GM12864 (cell line): ENCODE data around the gene PCBP3.

Source experiments
- DNase-seq: peaks from one replicate; pipeline ENCODE4 v3.0.0-alpha.2; 2011; ENCODE audit warnings: low read depth
- H3K4me3 ChIP-seq: 2 replicates; pipeline ENCODE4 v1.5.1; 2011; ENCODE audit warnings: mild to moderate bottlenecking, low read depth, low read length, control low read depth
- TF ChIP-seq, protein P1 (sequence below): IDR thresholded peaks from 2 replicates; pipeline ENCODE4 v1.5.1; 2011; ENCODE audit warnings: low read depth, mild to moderate bottlenecking, moderate library complexity, low read length, control low read depth, inconsistent platforms; ENCODE audit errors: missing control alignments

Gene PCBP3

DNA sequence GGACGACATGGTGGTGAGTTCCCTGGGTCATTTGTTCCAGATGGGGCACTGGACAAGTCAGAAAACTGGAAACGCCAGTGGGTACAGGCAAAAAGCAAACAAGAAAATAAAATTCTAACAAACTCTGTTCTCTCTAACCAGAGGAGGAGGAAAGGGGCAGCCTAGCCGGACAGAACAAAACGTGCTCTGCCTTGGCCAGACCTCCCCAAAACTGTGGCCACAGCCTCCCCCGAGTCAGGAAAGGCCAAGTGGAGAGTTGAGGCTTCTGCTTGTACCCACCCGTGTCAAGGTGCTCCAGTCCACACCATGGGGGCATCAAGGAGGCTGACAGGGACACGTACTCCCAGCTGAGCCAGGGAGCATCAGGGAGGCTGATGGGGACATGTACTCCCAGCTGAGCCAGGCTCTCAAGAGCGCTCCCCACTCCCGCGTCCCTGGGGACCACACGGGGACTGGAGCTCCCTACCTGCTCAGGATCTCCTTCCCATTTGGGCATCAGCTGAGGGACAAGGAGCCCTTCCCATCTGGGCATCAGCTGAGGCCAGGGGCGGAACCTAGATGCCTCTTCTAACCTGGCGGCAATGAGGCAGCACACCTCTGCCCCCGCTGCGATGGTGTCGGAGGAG, 183.3 kb downstream of the PCBP3 start:
- no peak overlapping the region for H3K4me3 ChIP-seq
- TF ChIP-seq, protein P1, sequence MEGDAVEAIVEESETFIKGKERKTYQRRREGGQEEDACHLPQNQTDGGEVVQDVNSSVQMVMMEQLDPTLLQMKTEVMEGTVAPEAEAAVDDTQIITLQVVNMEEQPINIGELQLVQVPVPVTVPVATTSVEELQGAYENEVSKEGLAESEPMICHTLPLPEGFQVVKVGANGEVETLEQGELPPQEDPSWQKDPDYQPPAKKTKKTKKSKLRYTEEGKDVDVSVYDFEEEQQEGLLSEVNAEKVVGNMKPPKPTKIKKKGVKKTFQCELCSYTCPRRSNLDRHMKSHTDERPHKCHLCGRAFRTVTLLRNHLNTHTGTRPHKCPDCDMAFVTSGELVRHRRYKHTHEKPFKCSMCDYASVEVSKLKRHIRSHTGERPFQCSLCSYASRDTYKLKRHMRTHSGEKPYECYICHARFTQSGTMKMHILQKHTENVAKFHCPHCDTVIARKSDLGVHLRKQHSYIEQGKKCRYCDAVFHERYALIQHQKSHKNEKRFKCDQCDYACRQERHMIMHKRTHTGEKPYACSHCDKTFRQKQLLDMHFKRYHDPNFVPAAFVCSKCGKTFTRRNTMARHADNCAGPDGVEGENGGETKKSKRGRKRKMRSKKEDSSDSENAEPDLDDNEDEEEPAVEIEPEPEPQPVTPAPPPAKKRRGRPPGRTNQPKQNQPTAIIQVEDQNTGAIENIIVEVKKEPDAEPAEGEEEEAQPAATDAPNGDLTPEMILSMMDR = no peak

DNA sequence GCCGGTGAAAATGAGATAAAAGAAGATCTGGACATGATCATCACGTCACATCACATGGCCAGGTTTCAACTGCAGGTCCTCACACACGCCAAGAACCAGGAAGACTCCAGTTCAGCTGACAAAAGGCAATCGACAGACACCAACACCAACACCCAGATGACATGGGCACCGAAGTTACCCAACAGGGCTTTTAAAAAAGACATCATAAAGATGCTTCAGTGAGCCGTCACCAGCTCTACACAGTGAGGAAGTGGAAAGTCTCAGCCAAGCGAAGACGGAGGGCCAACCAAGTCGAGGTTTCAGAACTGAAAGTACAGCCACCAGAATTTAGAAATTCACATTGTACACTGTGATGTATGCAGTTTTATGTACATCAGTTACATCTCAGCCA, 183.8 kb downstream of the PCBP3 start:
- TF ChIP-seq, protein P1 = no peak
- no peak overlapping the region for H3K4me3 ChIP-seq
- no peak for DNase-seq

More for the DNA sequence above, 183.3 kb downstream of the PCBP3 start:
- no peak for DNase-seq

DNA sequence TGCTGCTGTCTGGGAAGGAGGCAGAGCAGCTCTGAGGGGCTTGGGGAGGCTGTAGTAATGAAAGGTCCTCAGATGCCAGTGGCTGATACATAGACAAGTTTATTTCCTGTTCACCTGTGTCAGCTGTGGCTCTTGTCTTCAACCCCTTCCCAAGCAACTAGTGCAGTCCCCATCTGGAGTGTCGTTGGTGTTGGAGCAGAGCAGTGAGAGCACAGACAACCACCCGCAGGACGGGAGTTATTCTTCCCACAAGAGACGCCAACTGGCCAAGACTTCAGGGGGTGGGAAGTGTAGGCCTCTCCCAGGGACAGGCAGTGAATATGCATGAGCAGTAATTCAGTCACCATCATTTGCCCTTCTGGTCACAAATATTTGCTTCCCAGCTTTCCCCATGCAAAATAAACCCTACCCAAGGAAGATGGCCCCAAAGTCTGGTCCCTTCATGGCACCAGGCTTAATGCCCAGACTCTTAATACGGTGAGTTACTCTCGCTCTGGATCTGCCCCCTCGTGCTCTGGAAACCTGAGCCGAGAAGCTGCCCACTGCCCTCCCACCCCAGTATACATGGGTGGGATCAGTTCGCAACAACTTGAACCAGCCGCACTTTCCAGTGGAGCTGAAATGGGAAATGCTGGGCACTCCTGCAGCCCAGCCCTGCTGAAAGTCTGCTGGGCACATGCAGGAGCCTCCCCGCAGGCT, 184.5 kb downstream of the PCBP3 start:
- DNase-seq = no peak
- H3K4me3 ChIP-seq = no peak overlapping the region
- TF ChIP-seq, protein P1 = no peak

DNA sequence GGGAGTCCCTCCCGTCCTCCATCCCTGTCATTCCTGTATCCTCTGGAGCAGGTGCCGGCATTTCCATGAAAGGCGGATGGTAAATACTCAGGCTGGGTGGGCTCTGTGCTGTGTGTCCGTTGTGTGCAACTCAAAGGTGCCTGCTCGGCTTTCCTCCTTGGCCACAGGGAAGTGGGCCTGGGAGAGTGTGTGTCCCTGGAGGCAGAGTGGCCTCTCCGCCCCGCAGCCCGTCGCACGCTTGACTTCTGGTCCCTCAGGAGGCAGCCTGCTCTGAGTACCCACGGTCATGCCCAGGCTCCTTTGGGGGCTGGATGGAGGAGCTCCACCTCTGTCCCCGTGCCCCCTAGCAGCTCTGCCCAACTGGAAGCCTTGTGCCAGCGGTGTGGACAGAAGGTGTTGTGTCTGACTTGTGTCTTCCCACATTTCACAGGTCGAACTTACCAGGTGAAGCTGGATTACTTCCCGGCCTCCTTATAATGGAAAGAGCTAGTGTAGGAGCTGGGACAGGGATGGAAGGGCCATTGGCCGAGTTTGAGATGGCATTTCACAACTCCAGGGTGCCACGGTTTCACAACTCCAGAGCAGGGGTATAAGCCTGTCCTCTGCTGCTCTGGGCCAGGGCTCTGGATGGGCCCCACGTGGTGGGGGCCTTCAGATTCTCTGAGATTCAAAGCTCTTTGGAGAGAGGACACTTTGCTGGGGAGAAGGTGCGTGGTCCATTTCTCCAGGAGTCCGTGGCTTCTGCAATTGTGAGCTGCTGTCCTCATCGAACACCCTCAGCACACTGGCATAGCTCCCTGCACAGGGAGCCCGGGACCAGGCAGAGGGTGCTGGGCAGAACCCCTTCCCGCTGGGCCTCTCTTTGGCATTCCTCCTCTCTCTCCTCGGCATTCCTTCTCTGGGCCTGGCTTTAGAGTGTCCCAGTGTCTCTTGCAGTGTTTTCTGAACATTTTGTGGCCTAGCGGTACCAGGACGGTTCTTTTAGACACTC, 185.3 kb downstream of the PCBP3 start:
- TF ChIP-seq, protein P1 = no peak
- H3K4me3 ChIP-seq = no peak overlapping the region
- DNase-seq = no peak

DNA sequence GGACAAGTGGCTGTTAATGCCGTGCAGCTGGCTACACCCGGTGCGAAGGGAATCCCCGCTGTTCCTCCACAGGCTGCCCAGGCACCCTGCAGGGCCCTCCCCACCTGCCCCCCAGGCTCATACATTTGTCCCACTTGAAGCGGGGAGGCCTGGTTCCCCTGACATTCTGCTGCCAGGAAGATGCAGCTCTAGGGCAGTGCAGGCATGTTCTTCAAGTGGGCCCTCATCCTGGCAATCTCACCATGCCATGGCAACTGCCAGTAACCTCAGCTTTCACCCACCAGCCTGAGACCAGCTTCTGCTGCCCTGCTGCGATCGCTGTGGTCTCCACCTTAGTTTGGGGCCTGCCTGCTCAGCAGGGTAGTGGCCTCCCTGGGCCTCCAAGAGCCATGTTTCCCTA, 186.1 kb downstream of the PCBP3 start:
- TF ChIP-seq, protein P1 = no peak
- H3K4me3 ChIP-seq = no peak overlapping the region
- no peak for DNase-seq

DNA sequence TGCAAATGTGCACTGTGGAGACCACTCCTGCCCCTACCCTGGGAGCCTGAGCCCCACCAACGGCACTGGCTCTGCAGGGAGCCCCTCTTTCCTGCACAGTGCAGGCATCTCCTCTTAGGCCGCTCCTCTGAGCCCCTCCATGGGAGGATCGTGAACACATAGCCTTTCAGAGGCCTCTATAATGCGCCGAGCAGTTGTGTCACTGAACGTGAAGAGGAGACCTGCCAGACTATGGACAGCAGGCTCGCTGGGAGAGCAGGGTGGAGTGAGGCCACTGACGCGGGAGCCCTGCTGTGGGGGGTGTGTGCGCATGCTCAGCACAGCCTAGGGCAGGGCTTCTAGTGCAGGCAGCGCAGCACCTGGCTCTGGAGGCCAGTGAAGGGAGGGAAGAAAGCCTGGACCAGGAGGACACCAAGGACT, 186.7 kb downstream of the PCBP3 start:
- no peak for DNase-seq
- TF ChIP-seq, protein P1 = no peak
- no peak overlapping the region for H3K4me3 ChIP-seq
